HEK293T (cell line): ENCODE results near the gene KCNC3.

Experiments used
- BHLHE40 ChIP-seq: fragments of 450-650 bp; IDR thresholded peaks from 2 replicates; pipeline ENCODE4 v1.6.1; 2016; ENCODE audit warnings: mild to moderate bottlenecking, moderate library complexity, borderline replicate concordance
- FOXM1 ChIP-seq: fragments of 450-650 bp; IDR thresholded peaks from 2 replicates; pipeline ENCODE4 v1.6.1; 2017; ENCODE audit warnings: mild to moderate bottlenecking, borderline replicate concordance
- HDGF ChIP-seq: fragments of 450-650 bp; IDR thresholded peaks from 2 replicates; pipeline ENCODE4 v1.6.1; 2017; ENCODE audit warnings: antibody characterized with exemption, borderline replicate concordance
- L3MBTL2 ChIP-seq: fragments of 450-650 bp; conservative IDR thresholded peaks from 2 replicates; pipeline ENCODE4 v1.6.1; 2016; ENCODE audit warnings: mild to moderate bottlenecking
- PKNOX1 ChIP-seq: fragments of 450-650 bp; IDR thresholded peaks from 2 replicates; pipeline ENCODE4 v1.6.1; 2016
- SP1 ChIP-seq: fragments of 450-650 bp; IDR thresholded peaks from 2 replicates; pipeline ENCODE4 v1.6.1; 2017
- SUZ12 ChIP-seq: fragments of 450-650 bp; IDR thresholded peaks from 2 replicates; pipeline ENCODE4 v1.6.1; 2016; ENCODE audit warnings: mild to moderate bottlenecking
- ZNF384 ChIP-seq: fragments of 450-650 bp; IDR thresholded peaks from 2 replicates; pipeline ENCODE4 v1.6.1; 2016

- no peak for TF ChIP-seq PKNOX1
- no peak for TF ChIP-seq ZNF384
- no peak for TF ChIP-seq SP1
- no peak for TF ChIP-seq HDGF
- TF ChIP-seq FOXM1, result no peak
- no peak for TF ChIP-seq L3MBTL2
- no peak for TF ChIP-seq BHLHE40
- no peak for TF ChIP-seq SUZ12
These were observed 48.2 kb downstream of the KCNC3 start for GRCh38 chr19:50280983-50281382.
